K562 (cell line): ENCODE data around the gene CHAD. TPM values are rescaled to one million over a fixed set of nuclear protein-coding genes. Genes with fewer than 3 reads are reported as not detected.

Experiments used
- ATAC-seq: fragments of 200-7000 bp; cut with Tn5 transposase; 3 replicates; pipeline ENCODE4 v1.9.1; 2020; ENCODE audit warnings: moderate library complexity
- BruUV-seq: library from RNA; stranded (reverse); fragments of 400-500 nt; replicated peaks from 2 replicates; lab custom pipeline; 2021; lab: Mats Ljungman, UMichigan
- CTCF ChIA-PET: fragments of 300-600 bp; formaldehyde crosslinking; extraction: SDS; loops from one replicate; lab custom pipeline; 2021; ENCODE audit warnings: low intra/inter-chr PET ratio; lab: Yijun Ruan, JAX
- POLR2A ChIA-PET: fragments of 300-600, 350-650 bp; sonication (Branson Sonifier 250); formaldehyde crosslinking; extraction: SDS; loops from one replicate; lab custom pipeline; 2021; ENCODE audit warnings: antibody characterized with exemption, inconsistent platforms; lab: Yijun Ruan, JAX
- DNase-seq, 4 experiments: peaks; one replicate each; pipeline versions ENCODE4 v3.0.0 to v3.0.0-alpha.2; 2011 to 2018; ENCODE audit warnings: low spot score in 3 of 4, mixed read lengths in 3 of 4; ENCODE audit errors: extremely low read depth in 1 of 4
- FAIRE-seq: peaks from 2 replicates; lab custom pipeline; 2011; peaks lifted over from hg19 to GRCh38; lab: Jason Lieb, UNC
- H2AFZ ChIP-seq: 2 replicates; pipeline ENCODE4 v1.6.0; 2011; ENCODE audit warnings: low read depth, low read length, control low read depth, inconsistent platforms
- H3K27ac ChIP-seq: fragments of 200-600 bp; 3 replicates; pipeline ENCODE4 v1.8.0; 2011; ENCODE audit warnings: low read depth, mild to moderate bottlenecking, control low read depth, inconsistent platforms, low read length, moderate library complexity, mixed read lengths; ENCODE audit errors: extremely low read depth
- H3K27me3 ChIP-seq, 2 experiments: fragments of 300-600 bp in 1 of 2; 2 replicates in 1 of 2; 3 replicates in 1 of 2; pipeline versions ENCODE4 v1.6.0 to v1.8.0; 2011; ENCODE audit warnings: inconsistent platforms in 2 of 2, low read length in 2 of 2, mild to moderate bottlenecking in 1 of 2, mixed read lengths in 1 of 2, moderate library complexity in 1 of 2; ENCODE audit not compliant: control insufficient read depth in 2 of 2, insufficient read depth in 2 of 2
- H3K36me3 ChIP-seq: fragments of 300-600 bp; 3 replicates; pipeline ENCODE4 v1.8.0; 2011; ENCODE audit warnings: mild to moderate bottlenecking, low read length, inconsistent platforms; ENCODE audit not compliant: control insufficient read depth, insufficient read depth
- H3K4me1 ChIP-seq, 2 experiments: fragments of 200-600 bp in 1 of 2; replicated peaks in 1 of 2; 2 replicates in 1 of 2; 3 replicates in 1 of 2; pipeline versions ENCODE4 v1.5.1 to v1.8.0; 2011; ENCODE audit warnings: inconsistent platforms in 2 of 2, low read length in 2 of 2, mild to moderate bottlenecking in 1 of 2, mixed read lengths in 1 of 2, moderate library complexity in 1 of 2; ENCODE audit not compliant: control insufficient read depth in 2 of 2, insufficient read depth in 2 of 2
- H3K4me2 ChIP-seq: 2 replicates; pipeline ENCODE4 v1.6.1; 2011; ENCODE audit warnings: low read length, control low read depth, inconsistent platforms, mixed read lengths; ENCODE audit not compliant: insufficient read depth
- H3K4me3 ChIP-seq: fragments of 200-600 bp; sonication (generic), shearing (Covaris generic); 2 replicates; pipeline ENCODE4 v1.5.1; 2016; ENCODE audit warnings: control low read depth, inconsistent platforms
- H3K79me2 ChIP-seq: fragments of 200-600 bp; 3 replicates; pipeline ENCODE4 v1.8.0; 2011; ENCODE audit warnings: low read length, inconsistent platforms; ENCODE audit not compliant: control insufficient read depth, insufficient read depth
- H3K9ac ChIP-seq, 2 experiments: 2 replicates each; pipeline versions ENCODE4 v1.6.0 to v1.6.1; 2011; ENCODE audit warnings: low read depth in 2 of 2, low read length in 2 of 2, control low read depth in 1 of 2, inconsistent platforms in 1 of 2, mild to moderate bottlenecking in 1 of 2, mixed read lengths in 1 of 2; ENCODE audit not compliant: insufficient read depth in 1 of 2
- H3K9me1 ChIP-seq: one replicate; pipeline ENCODE4 v1.6.0; 2011; ENCODE audit warnings: inconsistent platforms, mild to moderate bottlenecking, low read length, moderate library complexity; ENCODE audit not compliant: control insufficient read depth, insufficient read depth
- H3K9me3 ChIP-seq: replicated peaks from 2 replicates; pipeline ENCODE4 v1.5.1; 2011; ENCODE audit warnings: low read depth, low read length, inconsistent platforms; ENCODE audit not compliant: control insufficient read depth, insufficient read depth
- H4K20me1 ChIP-seq: replicated peaks from 2 replicates; pipeline ENCODE4 v1.6.1; 2011; ENCODE audit warnings: low read length, inconsistent platforms, mixed read lengths; ENCODE audit not compliant: control insufficient read depth, insufficient read depth
- CSDE1 ChIP-seq, 2 experiments: fragments of 450-650 bp; IDR thresholded peaks; 2 replicates each; pipeline ENCODE4 v1.6.1; 2016; ENCODE audit warnings: mild to moderate bottlenecking in 1 of 2
- E2F3 ChIP-seq: fragments of 250-450 bp; sonication (Bioruptor Pico); IDR thresholded peaks from 2 replicates; pipeline ENCODE4 v1.4.0; 2020; ENCODE audit warnings: mild to moderate bottlenecking
- KLF10 ChIP-seq: fragments of 250-450 bp; sonication (Bioruptor Pico); IDR thresholded peaks from 2 replicates; pipeline ENCODE4 v1.6.1; 2021; ENCODE audit warnings: matching md5 sums
- MCM7 ChIP-seq, 2 experiments: fragments of 450-650 bp; IDR thresholded peaks; 2 replicates each; pipeline ENCODE4 v1.6.1; 2016 to 2018
- MEF2A ChIP-seq: IDR thresholded peaks from 2 replicates; pipeline ENCODE4 v1.6.1; 2011; ENCODE audit warnings: low read depth, mild to moderate bottlenecking, low read length, moderate library complexity; ENCODE audit not compliant: control insufficient read depth
- PRPF4 ChIP-seq: fragments of 200-400 bp; formaldehyde crosslinking; IDR thresholded peaks from one replicate; pipeline ENCODE4 v1.6.1; 2017; ENCODE audit warnings: low read length, low read depth, mild to moderate bottlenecking; ENCODE audit not compliant: insufficient read depth, poor library complexity, severe bottlenecking
- RAD21 ChIP-seq, 2 experiments: fragments of 250-450 bp in 1 of 2; fragments of 450-650 bp in 1 of 2; sonication (Bioruptor Pico) in 1 of 2; formaldehyde crosslinking in 1 of 2; IDR thresholded peaks in 1 of 2; conservative IDR thresholded peaks in 1 of 2; 2 replicates each; pipeline versions ENCODE4 v1.4.0 to v1.8.0; 2020 to 2022; ENCODE audit warnings: mild to moderate bottlenecking in 2 of 2, moderate library complexity in 1 of 2
- TOE1 ChIP-seq, 2 experiments: fragments of 450-650 bp in 1 of 2; sonication (generic) in 1 of 2; formaldehyde crosslinking in 1 of 2; IDR thresholded peaks; 2 replicates each; pipeline versions ENCODE4 v1.7.1 to v1.8.0; 2016 to 2022; ENCODE audit warnings: borderline replicate concordance in 2 of 2, mild to moderate bottlenecking in 2 of 2, antibody characterized with exemption in 1 of 2, inconsistent platforms in 1 of 2, low read depth in 1 of 2, missing genetic modification reagents in 1 of 2, moderate library complexity in 1 of 2
- XRCC5 ChIP-seq: fragments of 200-400 bp; formaldehyde crosslinking; IDR thresholded peaks from 2 replicates; pipeline ENCODE4 v1.6.1; 2017; ENCODE audit warnings: low read depth, mild to moderate bottlenecking, low read length
- ZNF217 ChIP-seq: sonication (generic); formaldehyde crosslinking; IDR thresholded peaks from 2 replicates; pipeline ENCODE4 v1.8.0; 2022; ENCODE audit warnings: mild to moderate bottlenecking, missing genetic modification reagents
- ZNF75A ChIP-seq: fragments of 450-650 bp; formaldehyde crosslinking; IDR thresholded peaks from 2 replicates; pipeline ENCODE4 v1.4.0; 2020; ENCODE audit warnings: mild to moderate bottlenecking
- ZNF780A ChIP-seq: fragments of 250-450 bp; sonication (Bioruptor Pico); IDR thresholded peaks from 2 replicates; pipeline ENCODE4 v1.5.0; 2021; ENCODE audit warnings: mild to moderate bottlenecking
- ZSCAN29 ChIP-seq: fragments of 450-650 bp; IDR thresholded peaks from 2 replicates; pipeline ENCODE4 v1.6.1; 2017
- WGBS: fragments of 100-300 bp; shearing (Covaris generic); methylation state at CpG from one replicate; pipeline ENCODE4 v1.1.6; 2016; ENCODE audit warnings: low coverage, mixed read lengths; ENCODE audit not compliant: insufficient coverage; ENCODE audit errors: missing lambda C conversion rate; 5-methylcytosine and 5-hydroxymethylcytosine counted together
- in situ Hi-C: fragments of 300-500 bp; cut with MboI; formaldehyde crosslinking; loops from 4 replicates; pipeline ENCODE4 v1.15.0; 2018; ENCODE audit warnings: inconsistent platforms, mixed read lengths
- intact Hi-C: fragments of 100-400 bp; cut with micrococcal nuclease; formaldehyde crosslinking; loops from 2 replicates; pipeline ENCODE4 v1.14.2; 2022
- polyA plus RNA-seq, 8 experiments: library from polyadenylated mRNA; depleted of rRNA in 4 of 8; stranded (reverse) in 5 of 8; unstranded in 3 of 8; fragments of >200 nt; fragmentation: Nextera tagmentation in 2 of 8; fragmentation: Illumina TruSeq in 1 of 8; extraction: Ambion mirVana in 2 of 8; extraction: Trizol in 1 of 8; gene quantifications; 2 replicates each; pipeline versions ENCODE4 v1.2.1 to v1.2.3, GENCODE V29; 2011 to 2014; ENCODE audit warnings: inconsistent platforms in 1 of 8, missing spikeins in 1 of 8
- total RNA-seq, 7 experiments: library from RNA; depleted of rRNA in 6 of 7; stranded (reverse); fragments of >200 nt in 6 of 7; fragmentation: Illumina TruSeq in 2 of 7; extraction: Trizol in 2 of 7; gene quantifications; 2 replicates each; pipeline versions ENCODE4 v1.2.1 to v1.2.3, GENCODE V29; 2011 to 2021; ENCODE audit warnings: low replicate concordance in 1 of 7
- TF ChIP-seq, protein P1 (sequence below): fragments of 450-650 bp; IDR thresholded peaks from 2 replicates; pipeline ENCODE4 v1.6.1; 2018; ENCODE audit not compliant: partially characterized antibody

Gene CHAD
- total and polyA plus RNA-seq, 9 of the 15 experiments (the other 6 are each of a cell fraction or from before 2014, with no cell fraction given) = not detected

DNA sequence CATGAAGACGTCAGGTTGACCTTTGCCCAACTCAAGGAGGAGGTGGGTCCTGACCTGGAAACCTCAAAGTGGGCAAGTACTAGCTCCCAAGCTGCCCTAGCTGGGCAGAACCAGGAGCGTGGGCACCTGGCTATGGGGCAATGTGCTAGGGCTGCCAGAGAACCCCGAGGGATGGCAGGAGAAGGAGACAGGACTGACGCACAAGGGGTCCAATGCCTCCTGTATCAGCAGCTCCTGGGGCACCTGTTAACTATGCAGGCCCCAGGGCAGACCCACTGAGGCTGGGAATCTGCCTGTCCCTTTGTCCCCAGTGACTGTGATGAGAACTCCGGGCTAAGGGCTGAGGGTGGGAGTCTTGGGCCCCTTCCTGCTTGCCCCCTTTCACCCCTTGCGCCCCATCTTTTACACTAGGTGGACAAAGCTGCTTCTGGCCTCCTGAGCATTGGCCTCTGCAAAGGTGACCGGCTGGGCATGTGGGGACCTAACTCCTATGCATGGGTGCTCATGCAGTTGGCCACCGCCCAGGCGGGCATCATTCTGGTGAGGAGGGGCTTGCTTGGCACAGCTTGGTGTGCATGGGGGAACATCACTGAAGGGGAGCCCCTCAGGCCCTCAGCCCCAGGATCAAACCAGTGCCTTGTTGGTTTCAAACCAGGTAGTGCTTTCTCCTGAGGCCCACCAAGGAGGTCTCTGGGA, 7.7 kb downstream of the CHAD start:
- H3K9me1 ChIP-seq = no peaks in the 10 kb centered on the region
- WGBS = 31% methylated on average over 8 of the region's 9 CpGs
- H2AFZ ChIP-seq = no peak overlapping the region
- POLR2A ChIA-PET = interaction anchor here (0.7 to 1.3 kb wide), 2 partner anchors 27 to 99 kb away, joined by 3 to 5 read pairs; no protein-coding TSS in a partner anchor
- H3K4me2 ChIP-seq = no peak overlapping the region
- in situ Hi-C loops = no loop called here
- TF ChIP-seq KLF10 (CRISPR knock-in tag) = no peak
- TF ChIP-seq CSDE1 (IDR thresholded peaks at IDR 0.05) = no peak
- no peak for TF ChIP-seq MEF2A
- no peak for TF ChIP-seq PRPF4
- TF ChIP-seq MCM7 (IDR thresholded peaks at IDR 0.05) = no peak
- no peak for TF ChIP-seq ZSCAN29
- no peak for TF ChIP-seq E2F3 (CRISPR knock-in tag)
- TF ChIP-seq, protein P1, sequence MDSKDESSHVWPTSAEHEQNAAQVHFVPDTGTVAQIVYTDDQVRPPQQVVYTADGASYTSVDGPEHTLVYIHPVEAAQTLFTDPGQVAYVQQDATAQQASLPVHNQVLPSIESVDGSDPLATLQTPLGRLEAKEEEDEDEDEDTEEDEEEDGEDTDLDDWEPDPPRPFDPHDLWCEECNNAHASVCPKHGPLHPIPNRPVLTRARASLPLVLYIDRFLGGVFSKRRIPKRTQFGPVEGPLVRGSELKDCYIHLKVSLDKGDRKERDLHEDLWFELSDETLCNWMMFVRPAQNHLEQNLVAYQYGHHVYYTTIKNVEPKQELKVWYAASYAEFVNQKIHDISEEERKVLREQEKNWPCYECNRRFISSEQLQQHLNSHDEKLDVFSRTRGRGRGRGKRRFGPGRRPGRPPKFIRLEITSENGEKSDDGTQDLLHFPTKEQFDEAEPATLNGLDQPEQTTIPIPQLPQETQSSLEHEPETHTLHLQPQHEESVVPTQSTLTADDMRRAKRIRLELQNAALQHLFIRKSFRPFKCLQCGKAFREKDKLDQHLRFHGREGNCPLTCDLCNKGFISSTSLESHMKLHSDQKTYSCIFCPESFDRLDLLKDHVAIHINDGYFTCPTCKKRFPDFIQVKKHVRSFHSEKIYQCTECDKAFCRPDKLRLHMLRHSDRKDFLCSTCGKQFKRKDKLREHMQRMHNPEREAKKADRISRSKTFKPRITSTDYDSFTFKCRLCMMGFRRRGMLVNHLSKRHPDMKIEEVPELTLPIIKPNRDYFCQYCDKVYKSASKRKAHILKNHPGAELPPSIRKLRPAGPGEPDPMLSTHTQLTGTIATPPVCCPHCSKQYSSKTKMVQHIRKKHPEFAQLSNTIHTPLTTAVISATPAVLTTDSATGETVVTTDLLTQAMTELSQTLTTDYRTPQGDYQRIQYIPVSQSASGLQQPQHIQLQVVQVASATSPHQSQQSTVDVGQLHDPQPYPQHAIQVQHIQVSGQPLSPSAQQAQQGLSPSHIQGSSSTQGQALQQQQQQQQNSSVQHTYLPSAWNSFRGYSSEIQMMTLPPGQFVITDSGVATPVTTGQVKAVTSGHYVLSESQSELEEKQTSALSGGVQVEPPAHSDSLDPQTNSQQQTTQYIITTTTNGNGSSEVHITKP = no peak
- no peak for TF ChIP-seq RAD21 (CRISPR knock-in tag; conservative IDR thresholded peaks at IDR 0.05 in 1 of 2, IDR thresholded peaks at IDR 0.05 in 1 of 2)
- no peak for TF ChIP-seq XRCC5
- TF ChIP-seq TOE1 (IDR thresholded peaks at IDR 0.05; ENCODE audit: borderline replicate concordance) = no peak
- no peak for TF ChIP-seq TOE1 (CRISPR knock-in tag; IDR thresholded peaks at IDR 0.05; ENCODE audit: borderline replicate concordance, low read depth)
- no peak for TF ChIP-seq ZNF75A (CRISPR knock-in tag)
- TF ChIP-seq ZNF780A = no peak
- no peak for TF ChIP-seq ZNF217 (CRISPR knock-in tag)
- no peak for FAIRE-seq
- H3K27ac ChIP-seq = no peak overlapping the region
- no peak for DNase-seq
- H3K36me3 ChIP-seq = no peaks in the 10 kb centered on the region
- no peak for ATAC-seq
- H3K9ac ChIP-seq = no peak overlapping the region
- H3K4me1 ChIP-seq = peaks cover 0 to 6% of the 10 kb centered on the region in 2 experiments; a peak in 2 of 5 replicates
- no peaks in the 10 kb centered on the region for H3K79me2 ChIP-seq
- peaks cover 2 to 61% of the 10 kb centered on the region in 2 experiments; a peak in 4 of 5 replicates for H3K27me3 ChIP-seq
- intact Hi-C loops = no loop called here
- peaks cover 11% of the 10 kb centered on the region; the same call in 1 of the 2 replicates for H4K20me1 ChIP-seq
- H3K4me3 ChIP-seq = no peak overlapping the region
- H3K9me3 ChIP-seq = no peaks in the 10 kb centered on the region
- CTCF ChIA-PET = no interaction called here
- no TSS peak for BruUV-seq
